ENCODE results near the gene CFAP410. TPM values are rescaled to one million over a fixed set of nuclear protein-coding genes. Genes with fewer than 3 reads are reported as not detected.

Gene CFAP410
- total RNA-seq, 4 donors from 2014 or later, result 10.6 to 23.0 (median 20.0) TPM

GRCh38 chr21:44314128-44314527 is 25.1 kb downstream of the CFAP410 start:
- Histone ChIP-seq H3K4me1 (no peaks in the 10 kb centered on the region), H3K27me3 (no peaks in the 10 kb centered on the region), H3K36me3 (no peaks in the 10 kb centered on the region), H3K9me3 (no peaks in the 10 kb centered on the region), H3K4me3 (no peak overlapping the region), H3K27ac (no peak overlapping the region)
- in situ Hi-C loops (cut with MboI; ENCODE audit: low sequenced_read_pairs in 4 of 4), result no loop called here
- TF ChIP-seq CTCF (IDR thresholded peaks at IDR 0.05 in 4 of 5, conservative IDR thresholded peaks at IDR 0.05 in 1 of 5) (no peak), POLR2A (IDR thresholded peaks at IDR 0.05) (no peak)
- ATAC-seq, result no peak
- DNase-seq, result no peak
- intact Hi-C loops (cut with DNase I; ENCODE audit: low total_unique reads), result loop anchor here (10.0 kb wide), 1 partner anchor 61 kb away; no protein-coding TSS in a partner anchor

- Histone ChIP-seq H3K9me3 (no peaks in the 10 kb centered on the region), H3K4me3 (no peak overlapping the region), H3K36me3 (no peaks in the 10 kb centered on the region), H3K27me3 (no peaks in the 10 kb centered on the region), H3K4me1 (no peaks in the 10 kb centered on the region), H3K27ac (no peak overlapping the region)
- intact Hi-C loops (cut with DNase I; ENCODE audit: low total_unique reads) (loop anchor here (10.0 kb wide), 1 partner anchor 61 kb away; no protein-coding TSS in a partner anchor), in situ Hi-C loops (cut with MboI; ENCODE audit: low sequenced_read_pairs in 4 of 4) (no loop called here)
- TF ChIP-seq CTCF (IDR thresholded peaks at IDR 0.05 in 4 of 5, conservative IDR thresholded peaks at IDR 0.05 in 1 of 5) (no peak), POLR2A (IDR thresholded peaks at IDR 0.05) (no peak)
- DNase-seq (no peak), ATAC-seq (no peak)
Observed at GRCh38 chr21:44313451-44313850, 25.7 kb downstream of the CFAP410 start.

GRCh38 chr21:44312716-44313115 is 26.5 kb downstream of the CFAP410 start:
- Histone ChIP-seq H3K36me3 (no peaks in the 10 kb centered on the region), H3K27me3 (no peaks in the 10 kb centered on the region), H3K9me3 (no peaks in the 10 kb centered on the region), H3K4me1 (no peaks in the 10 kb centered on the region), H3K27ac (no peak overlapping the region), H3K4me3 (no peak overlapping the region)
- TF ChIP-seq CTCF (IDR thresholded peaks at IDR 0.05 in 4 of 5, conservative IDR thresholded peaks at IDR 0.05 in 1 of 5), result no peak
- TF ChIP-seq POLR2A (IDR thresholded peaks at IDR 0.05), result no peak
- DNase-seq (no peak), ATAC-seq (no peak)
- in situ Hi-C loops (cut with MboI; ENCODE audit: low sequenced_read_pairs in 4 of 4) (no loop called here), intact Hi-C loops (cut with DNase I; ENCODE audit: low total_unique reads) (loop anchor here (10.0 kb wide), 1 partner anchor 62 kb away; no protein-coding TSS in a partner anchor)

- Histone ChIP-seq H3K4me1 (no peaks in the 10 kb centered on the region), H3K27ac (no peak overlapping the region), H3K27me3 (no peaks in the 10 kb centered on the region), H3K36me3 (no peaks in the 10 kb centered on the region), H3K9me3 (no peaks in the 10 kb centered on the region), H3K4me3 (no peak overlapping the region)
- intact Hi-C loops (cut with DNase I; ENCODE audit: low total_unique reads) (loop anchor here (10.0 kb wide), 1 partner anchor 63 kb away; no protein-coding TSS in a partner anchor), in situ Hi-C loops (cut with MboI; ENCODE audit: low sequenced_read_pairs in 4 of 4) (no loop called here)
- ATAC-seq (no peak), DNase-seq (no peak)
- TF ChIP-seq CTCF (IDR thresholded peaks at IDR 0.05 in 4 of 5, conservative IDR thresholded peaks at IDR 0.05 in 1 of 5) (no peak), POLR2A (IDR thresholded peaks at IDR 0.05) (no peak)
Observed at GRCh38 chr21:44312089-44312488, 27.1 kb downstream of the CFAP410 start.
